Natural killer cell (primary cell): ENCODE measurements around the gene TDRD9. TPM values are rescaled to one million over a fixed set of nuclear protein-coding genes. Genes with fewer than 3 reads are reported as not detected.
"Not testable (repeated sequence)": the region's sequence is repeated elsewhere in the genome, so short reads cannot be mapped to it uniquely, and the experiment has no call there.

Experiments
- ATAC-seq, 3 donors: fragments of 150-1000 bp in 2 of 3; fragments of 200-7000 bp in 1 of 3; cut with Tn5 transposase; 1 replicate in 1 of 3; 2 replicates in 2 of 3; pipeline ENCODE4 v1.10.0; 2021; ENCODE audit warnings: mild to moderate bottlenecking in 2 of 3, moderate library complexity in 2 of 3
- DNase-seq, 2 donors: peaks; one replicate each; pipeline versions ENCODE4 v3.0.0 to v3.0.0-alpha.2; 2013 to 2021; ENCODE audit warnings: mixed read lengths in 1 of 2
- H3K27ac ChIP-seq: one replicate; pipeline ENCODE4 v1.5.1; 2013; ENCODE audit warnings: mild to moderate bottlenecking, low read length
- H3K27me3 ChIP-seq: one replicate; pipeline ENCODE4 v1.6.1; 2013; ENCODE audit warnings: low read length; ENCODE audit not compliant: control insufficient read depth, insufficient read depth
- H3K36me3 ChIP-seq: one replicate; pipeline ENCODE4 v1.6.1; 2013; ENCODE audit warnings: low read length; ENCODE audit not compliant: control insufficient read depth, insufficient read depth
- H3K4me1 ChIP-seq: one replicate; pipeline ENCODE4 v1.6.1; 2013; ENCODE audit warnings: low read length; ENCODE audit not compliant: control insufficient read depth, insufficient read depth
- H3K4me3 ChIP-seq: one replicate; pipeline ENCODE4 v1.5.1; 2013; ENCODE audit warnings: low read length
- H3K9me3 ChIP-seq: one replicate; pipeline ENCODE4 v1.6.1; 2013; ENCODE audit warnings: low read length; ENCODE audit not compliant: control insufficient read depth, insufficient read depth
- H3K27ac Mint-ChIP-seq, 2 donors: one replicate each; pipeline ENCODE4 v1.8.0; 2022; ENCODE audit warnings: mild to moderate bottlenecking in 2 of 2, mixed read lengths in 2 of 2, moderate library complexity in 1 of 2
- H3K27me3 Mint-ChIP-seq, 2 donors: one replicate each; pipeline ENCODE4 v1.8.0; 2022; ENCODE audit warnings: low read depth in 2 of 2, mixed read lengths in 2 of 2
- H3K36me3 Mint-ChIP-seq: one replicate; pipeline ENCODE4 v1.8.0; 2022; ENCODE audit warnings: mixed read lengths
- H3K4me1 Mint-ChIP-seq, 2 donors: one replicate each; pipeline ENCODE4 v1.8.0; 2022; ENCODE audit warnings: mixed read lengths in 2 of 2
- H3K4me3 Mint-ChIP-seq: one replicate; pipeline ENCODE4 v1.8.0; 2022; ENCODE audit warnings: mild to moderate bottlenecking, moderate library complexity, mixed read lengths
- H3K9me3 Mint-ChIP-seq, 2 donors: one replicate each; pipeline ENCODE4 v1.8.0; 2022; ENCODE audit warnings: mixed read lengths in 2 of 2
- CTCF ChIP-seq: fragments of 200-600 bp; IDR thresholded peaks from one replicate; pipeline ENCODE4 v1.8.0; 2022; ENCODE audit warnings: antibody characterized with exemption
- WGBS: methylation state at CpG from one replicate; pipeline ENCODE4 v1.1.7; 2013; ENCODE audit warnings: missing lambda C conversion rate; ENCODE audit not compliant: insufficient coverage; 5-methylcytosine and 5-hydroxymethylcytosine counted together
- intact Hi-C: fragments of 100-400 bp; cut with micrococcal nuclease; formaldehyde crosslinking; loops from one replicate; pipeline ENCODE4 v1.14.2; 2022
- total RNA-seq, 4 donors: library from RNA; stranded (reverse); fragments of 120-200 nt in 1 of 4; gene quantifications; one replicate each; pipeline versions ENCODE4 v1.2.3 to v1.2.4, GENCODE V29; 2013 to 2022

TDRD9 gene
- total RNA-seq, 3 donors from 2014 or later (not counting 1 experiment from before 2014, with no cell fraction given) = 0.75 to 2.2 (median 1.4) TPM

GRCh38 chr14:103887170-103887501 is 41.1 kb upstream of the TDRD9 start:
- no peaks in the 10 kb centered on the region for H3K27me3 ChIP-seq
- no peak overlapping the region for H3K27ac ChIP-seq
- DNase-seq (no peak), ATAC-seq (no peak)
- Mint-ChIP-seq H3K27me3 (peaks cover 0 to under 1% of the 10 kb centered on the region in 2 donors), H3K4me1 (no peaks in the 10 kb centered on the region), H3K36me3 (no peaks in the 10 kb centered on the region), H3K4me3 (no peak overlapping the region), H3K9me3 (no peaks in the 10 kb centered on the region), H3K27ac (no peak overlapping the region)
- H3K4me3 ChIP-seq = no peak overlapping the region
- H3K36me3 ChIP-seq = no peaks in the 10 kb centered on the region
- WGBS = 89% methylated on average over 6 of the region's 6 CpGs
- H3K9me3 ChIP-seq = no peaks in the 10 kb centered on the region
- no peak for TF ChIP-seq CTCF
- intact Hi-C loops = no loop called here
- H3K4me1 ChIP-seq = no peaks in the 10 kb centered on the region

- Mint-ChIP-seq H3K9me3 (no peaks in the 10 kb centered on the region), H3K4me3 (no peak overlapping the region), H3K4me1 (no peaks in the 10 kb centered on the region), H3K27ac (no peak overlapping the region), H3K27me3 (no peaks in the 10 kb centered on the region), H3K36me3 (no peaks in the 10 kb centered on the region)
- no peaks in the 10 kb centered on the region for H3K9me3 ChIP-seq
- H3K4me3 ChIP-seq = no peak overlapping the region
- ATAC-seq (no peak), DNase-seq (no peak)
- no peaks in the 10 kb centered on the region for H3K4me1 ChIP-seq
- WGBS = 90% methylated on average over 10 of the region's 10 CpGs
- intact Hi-C loops = no loop called here
- H3K27ac ChIP-seq = no peak overlapping the region
- TF ChIP-seq CTCF = no peak
- H3K27me3 ChIP-seq = no peaks in the 10 kb centered on the region
- H3K36me3 ChIP-seq = no peaks in the 10 kb centered on the region
Measured at GRCh38 chr14:103887557-103888115, 40.6 kb upstream of the TDRD9 start.

GRCh38 chr14:103889002-103889312 is 39.3 kb upstream of the TDRD9 start:
- H3K36me3 ChIP-seq, intact Hi-C loops, H3K9me3 Mint-ChIP-seq, H3K4me1 ChIP-seq, H3K27me3 Mint-ChIP-seq, H3K4me3 ChIP-seq, H3K27ac Mint-ChIP-seq, H3K4me3 Mint-ChIP-seq, H3K36me3 Mint-ChIP-seq, H3K27me3 ChIP-seq, H3K27ac ChIP-seq, DNase-seq, H3K4me1 Mint-ChIP-seq, H3K9me3 ChIP-seq, ATAC-seq: not testable (repeated sequence)
- WGBS = 95% methylated on average over 7 of the region's 8 CpGs

GRCh38 chr14:103889313-103890051 is 38.8 kb upstream of the TDRD9 start:
- no peaks in the 10 kb centered on the region for H3K27me3 Mint-ChIP-seq
- 91% methylated on average over 31 of the region's 31 CpGs for WGBS
- no peaks in the 10 kb centered on the region for H3K27me3 ChIP-seq
- H3K27ac Mint-ChIP-seq = no peak overlapping the region
- no peaks in the 10 kb centered on the region for H3K4me1 ChIP-seq
- no peak overlapping the region for H3K4me3 Mint-ChIP-seq
- H3K4me3 ChIP-seq = no peak overlapping the region
- no peaks in the 10 kb centered on the region for H3K9me3 Mint-ChIP-seq
- ATAC-seq (no peak), DNase-seq (no peak)
- no peak overlapping the region for H3K27ac ChIP-seq
- H3K36me3 ChIP-seq = no peaks in the 10 kb centered on the region
- no peak for TF ChIP-seq CTCF
- no peaks in the 10 kb centered on the region for H3K4me1 Mint-ChIP-seq
- no peaks in the 10 kb centered on the region for H3K36me3 Mint-ChIP-seq
- intact Hi-C loops = no loop called here
- H3K9me3 ChIP-seq = no peaks in the 10 kb centered on the region
